Peyer's patch (tissue), 4 donors: Measurements from ENCODE around the gene TARBP1. TPM values are rescaled to one million over a fixed set of nuclear protein-coding genes. Genes with fewer than 3 reads are reported as not detected.

Experiments used
- DNase-seq, 3 donors: peaks; one replicate each; pipeline ENCODE4 v3.0.0-alpha.2; 2017 to 2019
- H3K27ac ChIP-seq, 4 donors: fragments of 200-600 bp; sonication (generic); one replicate each; pipeline ENCODE4 v1.5.1; 2016 to 2019
- H3K27me3 ChIP-seq, 2 donors: fragments of 200-600 bp; sonication (generic); one replicate each; pipeline ENCODE4 v1.5.1; 2019
- H3K36me3 ChIP-seq, 3 donors: fragments of 200-600 bp; sonication (generic); one replicate each; pipeline ENCODE4 v1.5.1; 2016 to 2019
- H3K4me1 ChIP-seq, 4 donors: fragments of 200-600 bp; sonication (generic); one replicate each; pipeline ENCODE4 v1.5.1; 2016 to 2019
- H3K4me3 ChIP-seq, 4 donors: fragments of 200-600 bp; sonication (generic); 1 replicate in 3 of 4; 2 replicates in 1 of 4; pipeline ENCODE4 v1.5.1; 2016 to 2019; ENCODE audit warnings: mild to moderate bottlenecking in 1 of 4
- H3K9me3 ChIP-seq, 4 donors: fragments of 200-600 bp; sonication (generic); one replicate each; pipeline ENCODE4 v1.5.1; 2016 to 2019; ENCODE audit warnings: mild to moderate bottlenecking in 1 of 4
- CTCF ChIP-seq, 6 experiments: fragments of 450-650 bp in 4 of 6; fragments of 200-600 bp in 2 of 6; sonication (generic) in 1 of 6; IDR thresholded peaks; one replicate each; pipeline ENCODE4 v1.5.1; 2017 to 2019; ENCODE audit warnings: antibody characterized with exemption in 6 of 6, mild to moderate bottlenecking in 3 of 6, moderate library complexity in 1 of 6
- POLR2A ChIP-seq, 2 donors: fragments of 450-650 bp; IDR thresholded peaks; one replicate each; pipeline ENCODE4 v1.5.1; 2017; ENCODE audit warnings: antibody characterized with exemption in 2 of 2, mild to moderate bottlenecking in 2 of 2, moderate library complexity in 2 of 2
- total RNA-seq, 4 donors: library from RNA; depleted of rRNA; stranded (reverse); fragments of >200 nt; gene quantifications; one replicate each; pipeline ENCODE4 v1.1.0, GENCODE V29; 2016

TARBP1 gene
- total RNA-seq, 4 donors from 2014 or later = 19.3 to 52.0 (median 36.3) TPM

- Histone ChIP-seq H3K36me3 (peaks cover 0 to 5% (median 0%) of the 10 kb centered on the region in 3 donors), H3K27ac (no peak overlapping the region), H3K9me3 (no peaks in the 10 kb centered on the region), H3K4me1 (no peaks in the 10 kb centered on the region), H3K27me3 (no peaks in the 10 kb centered on the region), H3K4me3 (no peak overlapping the region)
- DNase-seq = no peak
- TF ChIP-seq CTCF (IDR thresholded peaks at IDR 0.05) (no peak), POLR2A (IDR thresholded peaks at IDR 0.05) (no peak)
Observed at GRCh38 chr1:234440348-234440747, 38.6 kb downstream of the TARBP1 start.

DNA sequence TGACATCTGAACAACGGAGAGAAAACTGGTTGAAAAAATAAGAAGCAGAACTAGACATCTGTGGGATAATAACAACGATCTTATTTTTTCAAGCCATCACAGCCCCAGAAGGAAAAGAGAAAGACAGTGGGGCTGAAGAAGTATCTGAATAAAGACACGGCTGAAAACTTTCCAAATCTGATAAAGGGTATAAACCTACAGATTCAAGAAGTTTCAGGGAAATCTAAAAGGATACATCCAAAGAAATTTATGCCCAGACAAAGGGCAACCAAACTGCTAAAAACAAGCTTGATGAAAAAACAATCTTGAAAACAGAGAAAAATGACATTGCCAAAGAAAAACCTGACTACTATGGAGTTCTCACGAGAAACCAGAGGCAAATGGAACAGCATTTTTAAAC, 40.4 kb downstream of the TARBP1 start:
- H3K27ac ChIP-seq = no peak overlapping the region
- H3K36me3 ChIP-seq = no peaks in the 10 kb centered on the region
- no peaks in the 10 kb centered on the region for H3K9me3 ChIP-seq
- no peaks in the 10 kb centered on the region for H3K27me3 ChIP-seq
- no peak for TF ChIP-seq CTCF (IDR thresholded peaks at IDR 0.05)
- no peak for TF ChIP-seq POLR2A (IDR thresholded peaks at IDR 0.05)
- DNase-seq = no peak
- no peaks in the 10 kb centered on the region for H3K4me1 ChIP-seq
- H3K4me3 ChIP-seq = no peak overlapping the region

DNA sequence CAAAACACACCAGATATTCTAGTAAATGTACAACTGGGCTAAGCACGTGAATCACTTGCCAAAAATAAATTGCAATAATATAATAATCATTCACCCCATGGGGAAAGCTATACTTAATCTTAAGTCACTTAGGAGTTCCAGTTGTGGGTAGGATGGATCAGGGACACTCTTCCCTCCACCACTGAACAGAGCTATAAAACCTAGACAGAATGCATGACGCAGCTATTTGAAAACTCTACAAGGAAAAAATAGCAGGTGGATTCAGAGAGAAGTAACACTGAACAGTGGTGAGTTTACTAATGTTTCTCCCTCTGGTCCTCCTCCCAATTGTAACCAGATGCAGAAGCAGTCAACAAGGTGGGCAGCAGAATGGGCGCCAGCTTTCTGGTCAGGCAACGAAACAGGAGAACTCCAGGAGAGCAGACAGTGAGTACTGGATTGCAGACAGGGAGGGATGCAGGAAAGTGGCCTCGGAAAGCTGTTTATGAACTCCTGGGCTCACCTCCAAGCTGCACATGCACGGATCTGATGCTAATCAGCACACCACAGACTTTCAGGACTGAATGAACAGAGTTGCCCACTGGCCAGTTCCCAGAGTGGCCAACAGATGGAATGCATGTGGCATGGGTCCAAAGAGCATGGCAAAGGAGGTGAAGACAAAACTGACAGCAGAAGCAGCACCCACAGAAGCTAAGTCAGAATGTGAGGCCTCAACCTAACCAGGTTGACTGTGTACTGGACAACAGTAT, 41.4 kb downstream of the TARBP1 start:
- TF ChIP-seq CTCF (IDR thresholded peaks at IDR 0.05) = no peak
- no peak for TF ChIP-seq POLR2A (IDR thresholded peaks at IDR 0.05)
- H3K9me3 ChIP-seq = no peaks in the 10 kb centered on the region
- H3K36me3 ChIP-seq = no peaks in the 10 kb centered on the region
- H3K4me3 ChIP-seq = no peak overlapping the region
- DNase-seq = no peak
- H3K27ac ChIP-seq = no peak overlapping the region
- no peaks in the 10 kb centered on the region for H3K27me3 ChIP-seq
- no peaks in the 10 kb centered on the region for H3K4me1 ChIP-seq

- TF ChIP-seq POLR2A (IDR thresholded peaks at IDR 0.05) (no peak), CTCF (IDR thresholded peaks at IDR 0.05) (no peak)
- H3K4me3 ChIP-seq = no peak overlapping the region
- no peak for DNase-seq
- no peaks in the 10 kb centered on the region for H3K36me3 ChIP-seq
- H3K27me3 ChIP-seq = no peaks in the 10 kb centered on the region
- no peaks in the 10 kb centered on the region for H3K9me3 ChIP-seq
- H3K4me1 ChIP-seq = no peaks in the 10 kb centered on the region
- no peak overlapping the region for H3K27ac ChIP-seq
Observed at GRCh38 chr1:234435620-234436019, 43.4 kb downstream of the TARBP1 start.

- H3K36me3 ChIP-seq = peaks cover 0 to 5% (median 0%) of the 10 kb centered on the region in 3 donors
- DNase-seq = no peak
- no peaks in the 10 kb centered on the region for H3K4me1 ChIP-seq
- TF ChIP-seq POLR2A (IDR thresholded peaks at IDR 0.05) (no peak), CTCF (IDR thresholded peaks at IDR 0.05) (no peak)
- no peak overlapping the region for H3K4me3 ChIP-seq
- H3K27ac ChIP-seq = no peak overlapping the region
- H3K9me3 ChIP-seq = no peaks in the 10 kb centered on the region
- H3K27me3 ChIP-seq = no peaks in the 10 kb centered on the region
Observed at GRCh38 chr1:234434706-234435105, 44.3 kb downstream of the TARBP1 start.
